ENCODE data around the gene NPLOC4. TPM values are rescaled to one million over a fixed set of nuclear protein-coding genes. Genes with fewer than 3 reads are reported as not detected.

The NPLOC4 gene
- total and polyA plus RNA-seq, 9 of the 15 experiments (the other 6 are each of a cell fraction or from before 2014, with no cell fraction given) = 1.5 to 116 (median 64.5) TPM

DNA sequence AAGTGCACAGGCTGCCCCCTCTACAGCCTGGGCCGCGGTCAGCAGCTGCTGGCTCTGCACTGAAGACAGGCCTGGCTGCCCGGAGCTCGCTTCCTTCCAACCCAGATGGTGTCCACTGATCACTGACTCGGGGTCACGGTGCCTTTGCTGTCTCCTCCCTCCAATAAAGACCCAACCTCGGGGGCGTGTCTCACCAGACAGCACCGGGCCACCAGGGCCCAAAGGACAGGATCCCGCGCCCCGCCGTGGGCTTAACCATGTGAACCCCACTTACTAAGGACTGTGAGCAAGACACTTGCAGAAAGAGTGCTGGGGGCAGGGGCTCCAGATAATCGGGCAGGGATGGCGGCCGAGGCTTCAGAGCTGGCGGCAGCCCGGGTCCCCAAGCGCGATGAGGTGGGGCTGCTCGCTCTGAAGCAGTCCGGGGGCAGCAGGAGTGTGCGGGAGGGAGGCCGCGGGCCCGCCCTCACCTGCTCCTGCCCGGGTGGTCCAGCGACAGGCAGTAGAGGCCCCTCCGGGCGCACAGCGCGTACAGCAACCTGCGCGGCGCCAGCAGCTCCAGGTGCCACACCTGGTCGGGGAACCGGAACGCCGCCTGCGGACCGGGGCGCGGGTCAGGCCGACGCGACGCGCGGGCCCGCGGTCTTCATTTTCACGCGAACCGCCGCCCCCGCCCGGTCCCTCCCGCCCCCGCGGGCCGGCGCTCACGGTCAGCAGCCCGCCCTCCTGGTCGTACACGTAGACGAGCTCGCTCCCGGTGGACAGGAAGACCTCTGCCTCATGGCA, 85.3 kb downstream of the NPLOC4 start (continued):
- TF ChIP-seq, protein P1, sequence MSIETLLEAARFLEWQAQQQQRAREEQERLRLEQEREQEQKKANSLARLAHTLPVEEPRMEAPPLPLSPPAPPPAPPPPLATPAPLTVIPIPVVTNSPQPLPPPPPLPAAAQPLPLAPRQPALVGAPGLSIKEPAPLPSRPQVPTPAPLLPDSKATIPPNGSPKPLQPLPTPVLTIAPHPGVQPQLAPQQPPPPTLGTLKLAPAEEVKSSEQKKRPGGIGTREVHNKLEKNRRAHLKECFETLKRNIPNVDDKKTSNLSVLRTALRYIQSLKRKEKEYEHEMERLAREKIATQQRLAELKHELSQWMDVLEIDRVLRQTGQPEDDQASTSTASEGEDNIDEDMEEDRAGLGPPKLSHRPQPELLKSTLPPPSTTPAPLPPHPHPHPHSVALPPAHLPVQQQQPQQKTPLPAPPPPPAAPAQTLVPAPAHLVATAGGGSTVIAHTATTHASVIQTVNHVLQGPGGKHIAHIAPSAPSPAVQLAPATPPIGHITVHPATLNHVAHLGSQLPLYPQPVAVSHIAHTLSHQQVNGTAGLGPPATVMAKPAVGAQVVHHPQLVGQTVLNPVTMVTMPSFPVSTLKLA (conservative IDR thresholded peaks at IDR 0.05) = peak; percentile 36 to 54; a peak in 3 of 4 replicates
- TF ChIP-seq MYC (IDR thresholded peaks at IDR 0.05; ENCODE audit: low read depth, low read length) (peak; percentile 15; the same call in 1 of the 2 replicates), MYC (CRISPR knock-in tag; IDR thresholded peaks at IDR 0.05; ENCODE audit: borderline replicate concordance, low read depth) (no peak), NR1H2 (CRISPR knock-in tag; IDR thresholded peaks at IDR 0.05) (no peak), ZNF140 (CRISPR knock-in tag; IDR thresholded peaks at IDR 0.05) (no peak), OTX1 (CRISPR knock-in tag; IDR thresholded peaks at IDR 0.05) (no peak), EGR1 (conservative IDR thresholded peaks at IDR 0.05) (peak; percentile 83), POLR2A (conservative IDR thresholded peaks at IDR 0.05) (peak; percentile 59), ZNF263 (CRISPR knock-in tag; IDR thresholded peaks at IDR 0.05; ENCODE audit: borderline replicate concordance) (peak; percentile 20; the same call in 1 of the 2 replicates), XRCC5 (IDR thresholded peaks at IDR 0.05; ENCODE audit: low read depth, low read length) (0 out of 2 replicates have a peak, but pooled peaks have one; percentile 3), SUPT5H (IDR thresholded peaks at IDR 0.05) (0 out of 2 replicates have a peak, but pooled peaks have one; percentile 39)
- TF ChIP-seq, protein P2, sequence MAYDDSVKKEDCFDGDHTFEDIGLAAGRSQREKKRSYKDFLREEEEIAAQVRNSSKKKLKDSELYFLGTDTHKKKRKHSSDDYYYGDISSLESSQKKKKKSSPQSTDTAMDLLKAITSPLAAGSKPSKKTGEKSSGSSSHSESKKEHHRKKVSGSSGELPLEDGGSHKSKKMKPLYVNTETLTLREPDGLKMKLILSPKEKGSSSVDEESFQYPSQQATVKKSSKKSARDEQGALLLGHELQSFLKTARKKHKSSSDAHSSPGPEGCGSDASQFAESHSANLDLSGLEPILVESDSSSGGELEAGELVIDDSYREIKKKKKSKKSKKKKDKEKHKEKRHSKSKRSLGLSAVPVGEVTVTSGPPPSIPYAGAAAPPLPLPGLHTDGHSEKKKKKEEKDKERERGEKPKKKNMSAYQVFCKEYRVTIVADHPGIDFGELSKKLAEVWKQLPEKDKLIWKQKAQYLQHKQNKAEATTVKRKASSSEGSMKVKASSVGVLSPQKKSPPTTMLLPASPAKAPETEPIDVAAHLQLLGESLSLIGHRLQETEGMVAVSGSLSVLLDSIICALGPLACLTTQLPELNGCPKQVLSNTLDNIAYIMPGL (CRISPR knock-in tag; IDR thresholded peaks at IDR 0.05) = no peak
- TF ChIP-seq, protein P3, sequence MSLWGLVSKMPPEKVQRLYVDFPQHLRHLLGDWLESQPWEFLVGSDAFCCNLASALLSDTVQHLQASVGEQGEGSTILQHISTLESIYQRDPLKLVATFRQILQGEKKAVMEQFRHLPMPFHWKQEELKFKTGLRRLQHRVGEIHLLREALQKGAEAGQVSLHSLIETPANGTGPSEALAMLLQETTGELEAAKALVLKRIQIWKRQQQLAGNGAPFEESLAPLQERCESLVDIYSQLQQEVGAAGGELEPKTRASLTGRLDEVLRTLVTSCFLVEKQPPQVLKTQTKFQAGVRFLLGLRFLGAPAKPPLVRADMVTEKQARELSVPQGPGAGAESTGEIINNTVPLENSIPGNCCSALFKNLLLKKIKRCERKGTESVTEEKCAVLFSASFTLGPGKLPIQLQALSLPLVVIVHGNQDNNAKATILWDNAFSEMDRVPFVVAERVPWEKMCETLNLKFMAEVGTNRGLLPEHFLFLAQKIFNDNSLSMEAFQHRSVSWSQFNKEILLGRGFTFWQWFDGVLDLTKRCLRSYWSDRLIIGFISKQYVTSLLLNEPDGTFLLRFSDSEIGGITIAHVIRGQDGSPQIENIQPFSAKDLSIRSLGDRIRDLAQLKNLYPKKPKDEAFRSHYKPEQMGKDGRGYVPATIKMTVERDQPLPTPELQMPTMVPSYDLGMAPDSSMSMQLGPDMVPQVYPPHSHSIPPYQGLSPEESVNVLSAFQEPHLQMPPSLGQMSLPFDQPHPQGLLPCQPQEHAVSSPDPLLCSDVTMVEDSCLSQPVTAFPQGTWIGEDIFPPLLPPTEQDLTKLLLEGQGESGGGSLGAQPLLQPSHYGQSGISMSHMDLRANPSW (CRISPR knock-in tag; IDR thresholded peaks at IDR 0.05) = 0 out of 2 replicates have a peak, but pooled peaks have one; percentile 42

Data from K562 (cell line).